Activated CD4-positive, alpha-beta T cell treated with anti-CD3 and anti-CD28 coated beads for 24 hours (primary cell): ENCODE data around the gene SLC9A7.

Experiments used
- DNase-seq, 2 donors: peaks; one replicate each; pipeline ENCODE4 v3.0.0-alpha.2; 2020; ENCODE audit warnings: low read depth in 2 of 2

SLC9A7 gene

GRCh38 chrX:46649421-46650260 is 109.3 kb downstream of the SLC9A7 start:
- DNase-seq: no peak

DNA sequence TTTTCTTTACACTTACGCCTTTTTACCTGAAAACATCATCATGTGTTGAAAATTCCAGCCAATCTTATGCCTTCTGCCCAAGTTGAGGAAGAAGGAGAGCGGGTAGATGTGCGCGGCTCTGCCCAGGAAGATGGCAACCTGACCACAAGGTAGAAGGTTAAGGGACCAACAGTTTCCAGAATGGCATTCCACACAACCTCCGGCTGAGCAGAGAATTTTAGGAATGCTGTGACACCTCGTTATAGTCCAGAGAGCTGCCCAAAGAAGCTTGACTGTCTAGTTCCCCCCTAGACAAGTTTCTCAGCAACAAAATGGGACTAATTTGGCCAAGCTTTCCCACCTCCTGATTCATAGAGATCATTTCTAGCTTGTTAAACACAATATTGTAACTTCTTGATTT is 110.3 kb downstream of the SLC9A7 start:
- no peak for DNase-seq

GRCh38 chrX:46647251-46647650 is 111.7 kb downstream of the SLC9A7 start:
- no peak for DNase-seq

DNA sequence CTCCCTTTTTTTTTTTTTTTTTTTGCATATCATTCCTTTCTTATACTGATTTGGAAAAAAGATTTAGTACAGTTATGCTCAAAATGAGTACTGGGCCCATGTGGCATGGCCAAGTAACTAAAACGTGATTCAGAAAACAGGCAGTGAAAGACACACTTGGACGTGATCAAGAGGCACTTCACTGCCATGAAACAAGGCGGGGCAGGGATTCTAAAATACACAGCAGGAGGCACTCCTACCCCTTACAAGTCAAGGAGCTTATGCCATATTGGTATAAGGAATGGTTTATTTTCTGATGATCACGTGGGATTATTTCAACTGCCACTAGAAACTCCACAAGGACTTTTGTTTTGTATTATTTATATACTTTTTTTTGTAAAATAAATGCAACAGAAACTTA is 113.3 kb downstream of the SLC9A7 start:
- no peak for DNase-seq

- no peak for DNase-seq
Measured at GRCh38 chrX:46643636-46644035, 115.3 kb downstream of the SLC9A7 start.

GRCh38 chrX:46642145-46642544 is 116.8 kb downstream of the SLC9A7 start:
- DNase-seq: no peak

- no peak for DNase-seq
Measured at GRCh38 chrX:46637938-46638337, 121.0 kb downstream of the SLC9A7 start.

GRCh38 chrX:46636223-46636622 is 122.7 kb downstream of the SLC9A7 start:
- no peak for DNase-seq

DNA sequence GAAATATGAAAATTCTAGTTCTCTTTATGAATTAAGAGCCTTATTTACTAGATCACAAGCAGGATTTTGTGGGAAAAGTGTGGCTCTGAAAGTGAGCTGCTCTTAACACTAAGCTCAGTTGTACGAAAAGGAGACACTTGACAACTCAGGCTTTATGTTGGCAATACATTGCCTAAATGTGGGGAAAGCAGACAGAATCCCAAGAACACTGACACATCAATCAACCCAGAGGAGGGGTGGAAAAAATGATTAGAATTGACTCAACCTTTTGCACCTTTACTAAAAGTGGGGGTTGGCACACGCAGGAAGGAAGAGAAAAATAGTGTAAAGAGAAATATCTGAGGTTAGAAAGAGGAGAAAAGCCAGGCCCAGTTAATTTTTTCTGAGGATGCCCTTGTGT is 123.7 kb downstream of the SLC9A7 start:
- DNase-seq: no peak

DNA sequence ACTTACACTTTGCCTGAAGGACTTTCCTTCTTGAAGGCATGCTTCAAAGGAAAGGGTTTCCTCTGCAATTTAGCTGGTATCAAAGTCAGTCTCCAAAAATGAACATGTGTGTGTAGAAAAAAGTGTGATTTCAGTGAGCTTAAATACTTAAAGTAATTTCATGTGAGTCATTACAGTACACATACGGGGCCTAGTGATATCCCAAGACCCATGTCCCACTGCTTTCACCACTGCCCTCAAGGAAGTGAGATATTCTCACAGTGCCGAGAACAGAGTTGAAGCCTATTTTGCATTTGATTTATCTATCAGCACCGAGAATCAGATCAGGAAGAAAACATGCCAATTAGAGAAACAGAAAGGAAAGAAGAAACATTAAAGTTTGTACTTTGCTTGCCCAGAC is 124.3 kb downstream of the SLC9A7 start:
- no peak for DNase-seq

DNA sequence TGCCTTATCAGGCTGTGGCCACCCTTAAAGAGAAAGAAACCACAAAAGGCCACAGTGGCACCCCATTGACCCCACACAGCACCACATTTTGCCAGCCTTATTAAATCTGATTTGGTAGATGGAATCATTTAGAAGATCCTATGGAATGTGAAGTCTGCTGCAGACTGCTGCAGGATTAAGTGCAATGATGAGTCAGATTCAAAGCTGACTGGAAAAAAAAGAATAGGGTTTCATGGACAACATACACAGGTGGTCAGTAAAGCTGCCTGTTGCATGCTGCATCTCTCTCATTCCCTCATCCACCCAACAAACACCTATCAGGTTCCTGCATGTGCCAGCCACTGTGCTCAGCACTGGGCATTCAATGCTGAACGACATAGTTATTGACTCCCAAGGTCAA is 128.8 kb downstream of the SLC9A7 start:
- DNase-seq: no peak

DNA sequence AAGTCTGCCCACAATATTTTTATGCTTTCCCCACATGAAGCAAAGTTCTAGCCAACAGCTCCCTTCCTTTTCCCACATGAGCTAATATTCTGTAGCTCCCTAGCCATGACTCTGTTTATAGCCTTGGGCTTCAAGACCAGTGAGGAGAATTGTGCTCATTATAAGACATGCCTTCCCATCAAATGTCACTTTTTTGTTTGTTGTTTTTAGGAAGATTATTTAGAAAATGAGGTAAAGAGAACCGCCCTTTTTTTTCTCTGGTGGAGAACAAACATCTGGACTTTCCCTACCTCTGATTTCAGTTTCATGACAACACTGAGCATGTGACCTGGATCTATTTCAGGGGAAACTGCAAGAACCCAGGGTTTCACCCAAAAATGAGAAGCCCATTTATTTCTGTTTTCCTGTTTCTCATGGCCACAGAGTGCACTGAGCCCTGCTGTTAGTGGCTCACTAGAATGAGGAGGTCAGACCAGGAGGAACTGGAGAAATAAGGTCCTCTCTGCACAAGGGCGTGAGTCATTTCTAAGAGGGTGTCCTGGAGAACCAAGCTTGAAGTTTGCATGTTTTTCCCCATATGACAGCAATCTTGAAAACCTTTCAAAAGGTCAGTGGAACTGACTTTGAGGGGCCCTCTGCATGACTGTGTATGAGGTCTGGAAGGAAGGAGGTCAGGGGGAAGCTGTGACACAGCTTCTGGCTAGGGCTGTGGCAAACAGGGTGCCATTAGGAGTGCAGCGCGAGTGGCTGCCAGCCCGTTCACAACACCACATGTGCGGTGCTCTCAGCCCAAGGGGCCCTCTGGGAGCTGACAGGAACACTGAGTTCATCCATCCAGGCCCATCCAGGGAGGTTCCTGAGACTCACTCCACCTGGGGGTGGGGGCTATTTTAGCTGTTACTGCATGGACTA is 130.2 kb downstream of the SLC9A7 start:
- DNase-seq: no peak

DNA sequence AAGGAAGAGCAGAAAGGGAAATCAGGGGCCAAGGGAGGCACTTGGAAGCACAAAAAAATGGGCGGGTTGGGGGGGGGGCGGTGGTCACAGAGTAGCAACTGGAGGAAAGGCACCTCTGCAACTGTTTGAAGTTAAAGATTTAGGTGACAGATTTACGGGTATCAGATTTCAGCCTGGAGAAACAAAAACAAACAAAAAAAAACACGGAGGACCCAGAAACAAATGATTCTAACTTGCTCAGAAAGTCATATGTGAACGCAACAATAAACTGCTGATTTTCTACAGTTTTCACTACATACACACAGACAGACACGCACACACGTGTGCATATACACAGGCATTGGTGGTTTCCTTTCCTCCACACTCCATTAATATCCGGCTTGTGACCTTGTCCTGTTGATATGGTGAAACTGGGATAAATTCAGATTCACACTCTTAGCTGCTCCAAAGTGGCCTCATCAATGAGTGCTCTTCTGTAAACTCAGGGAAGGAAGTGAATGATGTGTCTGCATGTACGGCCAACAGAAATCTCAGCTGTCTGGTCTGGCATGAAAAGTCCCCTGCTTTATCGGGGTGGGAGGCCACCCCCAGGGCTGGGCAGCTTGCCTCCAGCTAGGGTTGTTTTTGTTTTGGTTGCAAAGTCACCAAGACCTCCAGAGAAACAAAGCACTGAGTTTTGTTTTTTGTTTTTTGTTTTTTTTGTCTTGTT is 131.1 kb downstream of the SLC9A7 start:
- no peak for DNase-seq

- no peak for DNase-seq
Measured at GRCh38 chrX:46627062-46627461, 131.9 kb downstream of the SLC9A7 start.

DNA sequence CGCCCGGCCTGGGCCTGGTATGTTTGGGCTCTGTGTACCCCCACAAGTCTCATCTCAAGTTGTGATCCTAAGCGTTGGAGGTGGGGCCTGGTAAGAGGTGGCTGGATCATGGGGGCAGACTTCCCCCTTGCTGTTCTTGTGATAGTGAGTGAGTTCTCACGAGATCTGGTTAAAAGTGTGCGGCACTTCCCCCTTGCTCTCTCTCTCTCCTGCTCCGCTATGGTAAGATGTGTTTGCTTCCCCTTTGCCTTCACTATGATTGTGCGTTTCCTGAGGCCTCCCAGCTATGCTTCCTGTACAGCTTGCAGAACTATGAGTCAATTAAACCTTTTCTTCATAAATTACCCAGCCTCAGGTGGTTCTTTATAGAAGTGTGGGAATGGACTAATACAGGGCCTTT is 132.4 kb downstream of the SLC9A7 start:
- no peak for DNase-seq

DNA sequence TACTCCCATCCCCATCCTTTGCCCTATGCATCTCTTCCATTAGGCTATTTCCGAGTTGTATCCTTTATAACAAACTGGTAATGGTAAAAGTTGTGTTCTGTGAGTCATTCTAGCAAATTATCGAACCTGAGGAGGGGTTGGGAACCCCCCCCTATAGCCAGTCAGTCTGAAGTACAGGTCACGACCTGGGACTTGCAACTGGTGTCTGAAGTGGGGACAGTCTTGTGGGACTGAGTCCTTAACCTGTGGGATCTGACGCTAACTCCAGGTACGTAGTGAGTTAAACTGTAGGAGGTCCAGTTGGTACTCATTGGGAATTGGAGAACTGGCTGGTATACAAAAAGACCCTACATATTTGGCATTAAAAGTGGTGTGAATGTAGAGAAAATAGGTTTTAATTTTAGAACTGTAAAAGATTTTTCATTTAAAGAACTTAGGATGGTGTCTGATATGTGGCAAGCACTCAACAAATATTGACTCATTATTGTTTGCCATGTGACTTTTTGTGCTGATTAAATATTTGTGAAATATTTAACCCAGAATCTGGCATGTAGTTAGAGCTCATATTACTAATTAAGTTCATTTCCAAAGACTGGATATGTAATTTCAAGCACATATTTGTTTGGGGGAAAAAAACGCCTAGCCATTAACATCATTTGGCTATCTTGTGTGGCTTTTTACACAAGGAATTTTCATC is 134.7 kb downstream of the SLC9A7 start:
- no peak for DNase-seq

DNA sequence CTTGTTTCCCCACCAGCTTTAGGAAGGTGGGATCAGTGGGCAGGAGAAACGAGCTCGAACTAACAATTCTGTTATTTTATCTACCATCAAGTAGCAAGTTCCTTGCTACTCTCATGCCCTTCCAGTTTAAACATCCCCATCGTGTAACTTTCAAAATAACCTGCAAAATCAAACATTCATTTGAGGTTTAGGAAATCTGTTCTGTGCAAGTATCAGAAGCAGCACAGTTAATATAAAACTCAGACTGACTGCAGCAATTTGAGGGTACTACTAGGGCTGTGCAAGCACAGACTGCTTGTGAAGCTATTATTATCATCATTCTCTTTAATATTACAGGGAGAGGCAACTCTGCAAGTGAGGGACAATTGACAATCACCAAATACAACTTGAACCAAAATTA is 137.3 kb downstream of the SLC9A7 start:
- no peak for DNase-seq

- DNase-seq: no peak
Measured at GRCh38 chrX:46620505-46620904, 138.4 kb downstream of the SLC9A7 start.

- DNase-seq: no peak
Measured at GRCh38 chrX:46618947-46619346, 140.0 kb downstream of the SLC9A7 start.

DNA sequence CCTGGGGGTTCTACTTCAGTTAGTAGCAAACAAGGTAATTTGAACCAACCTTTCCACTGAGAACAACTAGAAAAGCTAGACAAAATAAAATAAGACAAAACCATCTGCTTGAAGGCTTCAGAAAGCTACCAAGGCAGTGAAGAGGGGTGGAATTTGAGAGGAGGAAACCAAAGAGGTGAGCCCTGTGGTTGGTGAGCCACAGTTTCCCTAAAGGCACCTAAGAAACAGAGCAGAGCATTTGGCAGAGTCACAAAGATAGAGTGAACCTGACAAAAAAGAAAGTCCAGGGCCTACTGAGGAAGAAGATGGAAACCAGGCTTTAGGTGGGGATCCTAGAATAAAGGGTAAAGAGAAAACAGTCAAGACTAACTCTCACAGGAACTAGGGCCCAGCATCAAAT is 141.0 kb downstream of the SLC9A7 start:
- no peak for DNase-seq

- no peak for DNase-seq
Measured at GRCh38 chrX:46611658-46612362, 147.1 kb downstream of the SLC9A7 start.
